IMR-90 (cell line): Measurements from ENCODE around the gene ASB13. TPM values are rescaled to one million over a fixed set of nuclear protein-coding genes. Genes with fewer than 3 reads are reported as not detected.

Experiments used
- ATAC-seq: fragments of 200-7000 bp; cut with Tn5 transposase; 2 replicates; pipeline ENCODE4 v1.9.1; 2020; ENCODE audit warnings: low read depth, mild to moderate bottlenecking, moderate library complexity
- BruUV-seq: library from RNA; stranded (reverse); fragments of 400-500 nt; replicated peaks from 2 replicates; lab custom pipeline; 2021; lab: Mats Ljungman, UMichigan
- CTCF ChIA-PET: fragments of 300-600 bp; formaldehyde crosslinking; extraction: SDS; loops from one replicate; lab custom pipeline; 2021; ENCODE audit warnings: antibody characterized with exemption; lab: Yijun Ruan, JAX
- POLR2A ChIA-PET: fragments of 300-600 bp; sonication (Branson Sonifier 250); formaldehyde crosslinking; loops from one replicate; lab custom pipeline; 2022; ENCODE audit warnings: antibody characterized with exemption; ENCODE audit not compliant: unreplicated experiment; lab: Charles Lee
- DNase-seq: peaks from one replicate; pipeline ENCODE4 v3.0.0; 2013
- H2AFZ ChIP-seq: replicated peaks from 2 replicates; pipeline ENCODE3; 2013; ENCODE audit warnings: low read length, mild to moderate bottlenecking; ENCODE audit not compliant: poor library complexity
- H2AK5ac ChIP-seq: 2 replicates; pipeline ENCODE4 v1.6.1; 2013; ENCODE audit warnings: low read depth, low read length, inconsistent platforms
- H2AK9ac ChIP-seq: replicated peaks from 2 replicates; pipeline ENCODE3; 2013; ENCODE audit warnings: mild to moderate bottlenecking, low read depth, low read length, moderate library complexity; ENCODE audit not compliant: poor library complexity
- H2BK120ac ChIP-seq: 2 replicates; pipeline ENCODE4 v1.6.1; 2013; ENCODE audit warnings: low read depth, low read length, inconsistent platforms
- H2BK15ac ChIP-seq: 3 replicates; pipeline ENCODE4 v1.6.1; 2013; ENCODE audit warnings: low read depth, low read length, inconsistent platforms
- H2BK20ac ChIP-seq: 2 replicates; pipeline ENCODE4 v1.6.1; 2013; ENCODE audit warnings: low read depth, mild to moderate bottlenecking, inconsistent platforms, low read length, moderate library complexity
- H2BK5ac ChIP-seq: 2 replicates; pipeline ENCODE4 v1.6.1; 2013; ENCODE audit warnings: mild to moderate bottlenecking, low read depth, low read length, inconsistent platforms; ENCODE audit not compliant: poor library complexity, severe bottlenecking
- H3K14ac ChIP-seq: replicated peaks from 2 replicates; pipeline ENCODE4 v1.6.1; 2013; ENCODE audit warnings: low read depth, low read length, inconsistent platforms
- H3K18ac ChIP-seq: 2 replicates; pipeline ENCODE4 v1.6.1; 2013; ENCODE audit warnings: low read depth, low read length, control low read depth
- H3K23ac ChIP-seq: 2 replicates; pipeline ENCODE4 v1.6.1; 2013; ENCODE audit warnings: low read depth, low read length, inconsistent platforms
- H3K27ac ChIP-seq: 2 replicates; pipeline ENCODE4 v1.5.1; 2013; ENCODE audit warnings: mild to moderate bottlenecking, control low read depth, low read length; ENCODE audit not compliant: insufficient read depth
- H3K27me3 ChIP-seq: 2 replicates; pipeline ENCODE4 v1.6.1; 2013; ENCODE audit warnings: low read length; ENCODE audit not compliant: control insufficient read depth, insufficient read depth
- H3K36me3 ChIP-seq: 2 replicates; pipeline ENCODE4 v1.6.1; 2013; ENCODE audit warnings: low read length, mixed read lengths; ENCODE audit not compliant: control insufficient read depth, insufficient read depth
- H3K4ac ChIP-seq: 2 replicates; pipeline ENCODE4 v1.6.1; 2013; ENCODE audit warnings: low read depth, low read length, inconsistent platforms
- H3K4me1 ChIP-seq: 2 replicates; pipeline ENCODE4 v1.6.1; 2013; ENCODE audit warnings: low read length, mixed read lengths; ENCODE audit not compliant: control insufficient read depth, insufficient read depth
- H3K4me2 ChIP-seq: 2 replicates; pipeline ENCODE4 v1.6.1; 2013; ENCODE audit warnings: low read depth, mild to moderate bottlenecking, control low read depth, low read length, moderate library complexity
- H3K4me3 ChIP-seq: 2 replicates; pipeline ENCODE4 v1.5.1; 2013; ENCODE audit warnings: low read depth, mild to moderate bottlenecking, control low read depth, low read length, moderate library complexity; ENCODE audit not compliant: insufficient read depth
- H3K56ac ChIP-seq: 2 replicates; pipeline ENCODE4 v1.6.1; 2013; ENCODE audit warnings: low read length, inconsistent platforms; ENCODE audit not compliant: insufficient read depth; ENCODE audit errors: extremely low read depth
- H3K79me1 ChIP-seq, 2 experiments: 2 replicates each; pipeline ENCODE4 v1.6.1; 2013; ENCODE audit warnings: low read length in 2 of 2, inconsistent platforms in 1 of 2, low read depth in 1 of 2
- H3K9ac ChIP-seq: 2 replicates; pipeline ENCODE4 v1.6.1; 2013; ENCODE audit warnings: low read depth, low read length, control low read depth
- H3K9me1 ChIP-seq: 2 replicates; pipeline ENCODE4 v1.6.1; 2013; ENCODE audit warnings: low read length, inconsistent platforms; ENCODE audit not compliant: insufficient read depth
- H3K9me3 ChIP-seq: 2 replicates; pipeline ENCODE4 v1.6.1; 2013; ENCODE audit warnings: low read length; ENCODE audit not compliant: control insufficient read depth, insufficient read depth
- H4K20me1 ChIP-seq: 2 replicates; pipeline ENCODE4 v1.6.1; 2013; ENCODE audit warnings: low read length, inconsistent platforms; ENCODE audit not compliant: insufficient read depth
- H4K5ac ChIP-seq: 2 replicates; pipeline ENCODE4 v1.6.1; 2013; ENCODE audit warnings: mild to moderate bottlenecking, low read depth, low read length, control low read depth
- H4K8ac ChIP-seq, 2 experiments: 2 replicates each; pipeline ENCODE4 v1.6.1; 2013; ENCODE audit warnings: low read depth in 2 of 2, low read length in 2 of 2, control low read depth in 1 of 2, inconsistent platforms in 1 of 2
- H4K91ac ChIP-seq: 2 replicates; pipeline ENCODE4 v1.6.1; 2013; ENCODE audit warnings: low read depth, low read length, inconsistent platforms; ENCODE audit not compliant: insufficient read depth
- BHLHE40 ChIP-seq: fragments of 150-350 bp; IDR thresholded peaks from 2 replicates; pipeline ENCODE4 v1.6.1; 2016; ENCODE audit warnings: mild to moderate bottlenecking, low read depth, low read length
- MXI1 ChIP-seq: IDR thresholded peaks from 2 replicates; pipeline ENCODE4 v1.6.1; 2012; ENCODE audit warnings: low read depth, mild to moderate bottlenecking, low read length, moderate library complexity, borderline replicate concordance
- NFE2L2 ChIP-seq: fragments of 150-350 bp; IDR thresholded peaks from 2 replicates; pipeline ENCODE4 v1.6.1; 2016; ENCODE audit warnings: low read depth, mild to moderate bottlenecking, low read length
- RAD21 ChIP-seq: IDR thresholded peaks from 2 replicates; pipeline ENCODE4 v1.6.1; 2012; ENCODE audit warnings: low read length, improper control_type of control experiment
- WGBS, 2 experiments: methylation state at CpG; one replicate each; pipeline versions ENCODE4 v1.1.5 to v1.1.7; 2013; ENCODE audit warnings: missing lambda C conversion rate in 2 of 2; ENCODE audit not compliant: insufficient read length in 1 of 2; ENCODE audit errors: extremely low coverage in 2 of 2; 5-methylcytosine and 5-hydroxymethylcytosine counted together
- dilution Hi-C: fragments of 300-500 bp; cut with HindIII; formaldehyde crosslinking; loops from one replicate; pipeline ENCODE4 v1.14.3; 2018; ENCODE audit warnings: low sequenced_read_pairs; ENCODE audit not compliant: unreplicated experiment
- in situ Hi-C: fragments of 300-500 bp; cut with MboI; formaldehyde crosslinking; loops from 3 replicates; pipeline ENCODE4 v1.14.3; 2019; ENCODE audit warnings: low sequenced_read_pairs, inconsistent platforms, mixed read lengths
- intact Hi-C: fragments of 100-400 bp; cut with micrococcal nuclease; formaldehyde crosslinking; loops from 2 replicates; pipeline ENCODE4 v1.10.0; 2022
- polyA plus RNA-seq, 3 experiments: library from polyadenylated mRNA; depleted of rRNA; stranded (reverse); fragments of >200 nt; gene quantifications; 2 replicates each; pipeline ENCODE4 v1.2.3, GENCODE V29; 2012; ENCODE audit warnings: low replicate concordance in 1 of 3
- total RNA-seq: library from RNA; depleted of rRNA; stranded (reverse); fragments of >200 nt; gene quantifications from 2 replicates; pipeline ENCODE4 v1.2.3, GENCODE V29; 2012

The ASB13 gene
- total and polyA plus RNA-seq, 2 of the 4 experiments (the other 2 are of a cell fraction): 4.6 to 6.3 TPM

DNA sequence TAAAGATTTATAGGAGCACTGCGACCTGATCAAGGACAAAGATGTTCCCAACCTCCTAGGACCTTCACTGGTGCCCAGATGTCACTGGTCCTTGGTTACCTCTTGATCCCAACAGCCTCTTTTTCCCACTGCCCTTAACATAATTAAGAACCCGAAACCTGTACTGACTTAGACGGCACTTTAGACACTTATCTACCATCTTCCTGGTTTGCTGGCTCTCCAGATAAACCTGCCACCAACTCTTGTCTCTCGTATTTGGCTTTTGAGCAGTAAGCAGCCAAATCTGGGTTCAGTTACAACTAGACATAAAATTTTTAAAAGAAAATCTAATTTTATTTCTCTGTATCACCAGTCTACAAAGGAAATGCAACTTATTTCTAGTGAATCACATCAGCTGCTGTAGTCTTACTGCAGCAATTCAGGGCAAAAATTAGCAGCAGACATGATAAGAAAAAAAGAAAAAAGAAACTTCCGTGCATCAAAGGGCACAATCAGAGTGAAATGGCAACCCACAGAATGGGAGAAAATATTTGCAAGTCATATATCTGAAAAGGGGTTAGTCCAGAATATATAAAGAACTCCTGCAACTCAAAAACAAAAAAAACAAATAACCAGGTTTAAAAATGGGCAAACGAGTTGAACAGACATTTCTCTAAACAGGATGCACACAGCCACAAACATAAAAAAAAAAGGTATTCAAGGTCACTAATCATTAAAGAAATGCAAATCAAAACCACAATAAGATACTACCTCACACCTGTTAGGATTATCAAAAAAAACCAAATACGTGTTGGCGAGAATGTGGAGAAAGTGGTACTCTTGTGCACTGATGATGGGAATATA is 9.4 kb downstream of the ASB13 start (continued):
- TF ChIP-seq MXI1: no peak

DNA sequence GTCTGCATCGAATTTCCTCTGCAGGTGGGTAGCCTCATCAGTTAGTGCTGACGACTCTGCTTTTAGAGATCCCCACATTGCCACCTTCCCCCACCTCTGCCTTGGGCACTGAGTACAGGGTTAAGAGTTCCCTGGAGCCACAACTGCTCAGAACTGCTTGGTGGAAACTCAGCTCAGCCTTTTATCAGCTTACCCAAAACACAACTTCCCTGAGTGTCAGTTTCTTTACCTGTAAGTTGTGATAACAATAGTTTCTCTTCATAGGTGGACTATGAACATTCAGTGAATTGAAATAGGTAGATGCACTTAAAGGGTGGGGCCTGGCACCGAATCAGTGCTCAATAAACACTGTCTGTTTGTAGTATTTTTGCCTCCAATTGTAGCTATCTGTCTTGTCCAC is 11.3 kb downstream of the ASB13 start:
- TF ChIP-seq BHLHE40 (no peak), NFE2L2 (no peak), RAD21 (no peak)
- Histone ChIP-seq H3K9me1 (peaks cover 11% of the 10 kb centered on the region), H3K23ac (no peak overlapping the region), H3K14ac (no peak overlapping the region), H3K79me1 (peaks cover 5 to 15% of the 10 kb centered on the region in 2 experiments; a peak in 2 of 4 replicates), H4K8ac (no peak overlapping the region), H3K56ac (no peak overlapping the region), H3K4me2 (no peak overlapping the region), H2AK5ac (no peak overlapping the region), H3K27me3 (no peaks in the 10 kb centered on the region), H3K4me3 (no peak overlapping the region), H2AK9ac (no peak overlapping the region), H3K4ac (no peak overlapping the region), H4K5ac (no peak overlapping the region), H3K9me3 (no peaks in the 10 kb centered on the region), H3K18ac (no peak overlapping the region), H2AFZ (no peak overlapping the region), H3K36me3 (peaks cover 7% of the 10 kb centered on the region; the same call in 1 of the 2 replicates), H3K27ac (no peak overlapping the region), H2BK15ac (no peak overlapping the region), H4K20me1 (peaks cover 7% of the 10 kb centered on the region), H2BK5ac (no peak overlapping the region), H3K4me1 (peaks cover 7% of the 10 kb centered on the region), H3K9ac (no peak overlapping the region), H2BK20ac (no peak overlapping the region), H2BK120ac (no peak overlapping the region), H4K91ac (no peak overlapping the region)
- no TSS peak for BruUV-seq
- DNase-seq: no peak
- WGBS, 2 experiments: no CpG with 5 or more reads among the region's 3 CpGs
- intact Hi-C loops: no loop called here
- ATAC-seq: no peak
- ChIA-PET POLR2A (no interaction called here), CTCF (no interaction called here)
- dilution Hi-C loops: no loop called here
- in situ Hi-C loops: no loop called here
